CD4-positive, alpha-beta T cell treated with Interleukin-15 for 4 hours (primary cell): ENCODE data around the gene CCDC27.
A peak's percentile ranks its signal among the peaks of the same experiment; 100 is the strongest.
"Not testable (repeated sequence)": the region's sequence is repeated elsewhere in the genome, so short reads cannot be mapped to it uniquely, and the experiment has no call there.

Experiments
- DNase-seq: peaks from one replicate; pipeline ENCODE4 v3.0.0-alpha.2; 2020; ENCODE audit warnings: low spot score

The CCDC27 gene

GRCh38 chr1:3736708-3737107, 15.5 kb upstream of the CCDC27 start:
- no peak for DNase-seq

GRCh38 chr1:3738943-3739342, 13.3 kb upstream of the CCDC27 start:
- no peak for DNase-seq

DNA sequence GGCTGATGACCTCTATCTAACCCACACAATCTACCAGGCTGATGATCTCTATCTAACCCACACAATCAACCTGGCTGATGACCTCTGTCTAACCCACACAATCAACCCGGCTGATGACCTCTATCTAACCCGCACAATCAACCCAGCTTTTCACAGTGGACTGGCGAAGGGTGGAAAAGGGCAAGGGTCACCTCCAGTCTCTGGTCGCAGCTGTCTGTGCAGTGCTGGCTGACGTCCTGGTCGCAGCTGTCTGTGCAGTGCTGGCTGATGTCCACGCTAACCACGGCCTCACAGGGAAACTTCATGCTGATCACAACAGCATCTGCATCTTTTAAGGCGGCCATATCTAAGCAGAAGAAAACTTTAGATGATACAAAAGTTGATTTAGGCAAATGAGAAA, 12.2 kb upstream of the CCDC27 start:
- no peak for DNase-seq

DNA sequence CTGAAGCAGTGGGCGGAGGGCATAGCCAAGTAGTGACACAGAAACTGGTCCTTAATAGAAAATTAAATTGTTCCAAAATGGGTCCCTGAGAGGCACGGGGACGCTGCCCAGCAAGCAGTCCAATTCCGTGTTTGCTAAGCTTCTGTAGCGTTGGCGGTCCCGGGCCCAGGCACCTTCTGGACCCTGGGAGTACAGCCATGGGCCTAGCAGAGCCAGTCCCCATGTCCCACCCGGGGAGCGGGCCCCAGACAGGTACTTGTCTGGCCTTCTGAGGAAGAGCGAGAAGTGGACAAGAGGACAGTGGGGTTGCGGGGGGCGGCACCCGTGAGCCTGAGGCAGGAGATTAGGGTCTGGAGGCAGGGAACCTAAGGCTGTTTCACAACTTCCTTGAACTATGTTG, 11.5 kb upstream of the CCDC27 start:
- DNase-seq: no peak

GRCh38 chr1:3741566-3742438, 10.4 kb upstream of the CCDC27 start:
- no peak for DNase-seq

- no peak for DNase-seq
Observed at GRCh38 chr1:3742439-3743298, 9.6 kb upstream of the CCDC27 start.

DNA sequence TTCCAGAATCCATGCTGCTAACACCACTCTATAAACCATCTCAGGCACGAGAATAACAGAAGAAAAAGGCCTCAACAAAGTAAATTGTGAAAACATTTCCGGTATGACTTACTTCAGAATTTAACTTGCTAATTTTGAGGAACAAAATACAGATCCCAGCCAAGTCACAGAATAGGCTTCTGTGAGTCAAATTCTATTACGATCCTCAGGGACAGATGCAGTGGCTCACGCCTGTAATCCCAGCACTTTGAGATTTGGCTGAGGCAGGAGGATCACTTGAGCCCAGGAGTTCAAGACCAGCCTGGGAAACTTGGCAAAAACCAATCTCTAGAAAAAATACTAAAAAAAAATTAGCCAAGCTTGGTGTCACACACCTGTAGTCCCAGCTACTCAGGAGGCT, 8.8 kb upstream of the CCDC27 start:
- DNase-seq: no peak

GRCh38 chr1:3743826-3744225, 8.4 kb upstream of the CCDC27 start:
- DNase-seq: no peak

DNA sequence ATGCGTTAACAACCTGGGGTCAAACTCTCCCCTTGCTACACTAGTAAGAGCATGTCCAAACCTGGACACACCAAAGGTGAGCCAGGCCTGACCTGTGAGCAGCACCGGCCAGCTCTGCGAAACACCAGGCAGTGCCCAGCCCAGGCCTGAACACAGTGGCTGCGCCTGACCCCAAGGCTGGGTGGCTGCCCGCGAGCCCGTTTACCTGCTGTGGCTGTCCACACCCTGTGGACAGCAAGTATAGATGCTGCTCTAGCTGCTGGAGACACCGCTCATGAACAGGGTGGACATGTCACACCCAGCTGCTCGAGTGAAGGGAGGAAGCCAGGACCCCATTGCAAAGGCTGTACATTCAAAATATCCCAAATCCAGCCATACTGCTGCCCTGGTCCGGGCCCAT, 7.6 kb upstream of the CCDC27 start:
- DNase-seq: no peak

- DNase-seq: no peak
Observed at GRCh38 chr1:3745071-3745470, 7.2 kb upstream of the CCDC27 start.

DNA sequence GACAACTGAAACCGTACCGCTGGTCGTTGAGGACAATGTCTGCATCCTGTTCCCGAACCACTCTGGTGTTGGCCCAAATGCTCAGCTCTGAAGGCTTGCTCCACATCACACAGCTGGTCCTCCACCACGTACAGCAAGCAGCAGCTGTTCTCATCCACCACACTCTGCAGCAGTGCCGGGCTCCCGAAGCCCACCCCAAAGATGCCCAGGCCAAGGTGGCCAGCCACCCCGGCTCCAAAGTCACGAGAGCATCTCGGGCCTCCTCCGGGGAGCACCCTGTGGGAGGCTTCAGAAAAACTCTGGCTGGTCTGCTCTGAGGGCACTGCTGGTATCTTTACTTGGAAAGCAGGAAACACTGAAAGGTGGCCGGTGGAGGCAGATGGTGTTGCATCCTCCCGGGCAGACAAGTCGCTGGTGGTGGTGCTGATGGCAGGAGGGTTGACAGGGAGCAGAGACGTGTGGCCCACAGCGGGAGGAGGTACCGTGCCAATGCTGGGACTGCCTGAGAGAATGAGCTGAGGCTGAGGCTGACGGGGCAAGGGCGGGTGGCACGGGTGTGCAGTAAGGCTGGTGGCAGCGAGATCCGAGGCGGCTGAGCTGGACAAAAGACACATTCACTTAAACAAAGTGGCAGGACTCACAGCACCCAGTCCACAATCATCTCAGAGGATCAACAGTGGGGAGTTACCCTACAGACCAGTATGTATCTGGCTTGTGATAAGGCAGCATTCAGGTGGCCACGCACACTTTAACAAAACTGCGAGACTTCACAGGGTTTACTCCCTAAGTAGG, 6.5 kb upstream of the CCDC27 start:
- no peak for DNase-seq

DNA sequence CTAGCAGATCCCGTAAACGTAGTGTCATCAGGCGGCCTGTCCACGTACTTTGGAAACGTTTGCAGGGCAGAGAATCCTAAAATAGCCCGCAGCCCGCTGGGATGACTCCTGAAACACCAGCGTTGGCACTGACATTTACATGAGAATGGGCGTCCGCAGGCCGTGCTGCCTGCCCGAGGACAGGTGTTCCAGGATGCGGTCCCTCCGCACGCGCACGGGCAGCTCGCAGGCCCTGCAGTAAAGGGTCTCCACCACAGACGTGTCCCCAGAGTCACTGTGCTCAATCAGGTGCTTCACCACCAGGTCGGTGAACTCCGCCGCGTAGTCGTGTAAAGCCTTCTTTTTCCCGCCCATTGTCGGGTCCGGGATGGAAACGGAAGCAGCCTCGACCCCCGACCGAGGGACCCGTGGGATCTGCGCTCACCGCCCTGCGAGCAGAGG, 5.8 kb upstream of the CCDC27 start:
- DNase-seq: no peak

GRCh38 chr1:3746830-3747521, 5.3 kb upstream of the CCDC27 start:
- DNase-seq: peak; percentile 87

DNA sequence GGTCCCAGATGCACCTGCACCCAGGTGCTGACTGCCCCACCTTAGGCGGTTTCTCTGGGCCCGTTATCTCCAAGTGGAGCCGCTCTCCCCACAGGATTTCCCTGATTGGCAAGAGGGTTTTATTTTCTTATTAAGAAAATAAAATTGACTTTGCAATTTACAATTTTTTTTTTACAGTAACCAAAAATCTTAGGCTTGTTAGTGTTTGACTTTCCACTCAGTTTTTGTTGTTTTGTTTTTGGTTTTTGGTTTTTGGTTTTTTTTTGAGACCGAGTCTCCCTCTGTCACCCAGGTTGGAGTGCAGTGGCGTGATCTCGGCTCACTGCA, 4.8 kb upstream of the CCDC27 start:
- DNase-seq: no peak

- DNase-seq: no peak
Observed at GRCh38 chr1:3747903-3748302, 4.3 kb upstream of the CCDC27 start.

DNA sequence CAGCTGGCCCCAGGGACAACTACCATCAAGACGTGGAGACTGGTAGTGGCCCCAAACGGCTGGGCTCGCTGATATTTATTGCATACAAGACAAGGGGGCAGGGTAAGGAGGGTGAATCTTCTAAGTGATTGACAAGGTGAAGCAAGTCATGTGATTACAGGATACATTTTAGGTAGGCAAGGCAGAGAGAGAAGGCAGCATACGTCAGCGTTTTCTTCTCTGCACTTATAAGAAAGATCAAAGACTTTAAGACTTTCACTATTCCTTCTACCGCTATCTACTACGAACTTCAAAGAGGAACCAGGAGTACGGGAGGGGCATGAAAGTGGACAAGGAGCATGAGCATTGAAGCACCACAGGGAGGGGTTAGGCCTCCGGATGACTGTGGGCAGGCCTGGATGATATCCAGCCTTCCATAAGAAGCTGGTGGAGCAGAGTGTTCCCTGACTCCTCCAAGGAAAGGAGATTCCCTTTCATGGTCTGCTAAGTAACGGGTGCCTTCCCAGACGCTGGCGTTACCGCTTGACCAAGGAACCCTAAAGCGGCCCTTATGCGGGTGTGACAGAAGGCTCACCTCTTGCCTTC, 3.8 kb upstream of the CCDC27 start:
- DNase-seq: not testable (repeated sequence)

- DNase-seq: no peak
Observed at GRCh38 chr1:3749512-3749911, 2.7 kb upstream of the CCDC27 start.

DNA sequence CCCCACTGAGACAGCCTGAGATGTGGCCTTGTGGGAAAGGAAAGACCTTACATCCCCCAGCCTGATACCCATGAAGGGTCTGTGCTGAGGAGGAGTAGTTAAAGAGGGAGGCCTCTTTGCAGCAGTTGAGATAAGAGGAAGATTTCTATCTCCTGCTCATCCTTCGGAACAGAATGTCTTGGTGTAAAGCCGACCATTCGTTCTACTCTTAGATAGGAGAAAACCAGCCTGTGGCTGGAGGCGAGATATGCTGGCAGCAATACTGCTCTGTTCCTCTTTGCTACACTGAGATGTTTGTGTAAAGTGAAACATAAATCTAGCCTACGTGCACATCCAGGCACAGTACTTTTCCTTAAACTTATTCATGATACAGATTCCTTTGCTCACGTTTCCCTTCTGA, 1.5 kb upstream of the CCDC27 start:
- no peak for DNase-seq

GRCh38 chr1:3753656-3754454, 1.6 kb downstream of the CCDC27 start:
- no peak for DNase-seq

DNA sequence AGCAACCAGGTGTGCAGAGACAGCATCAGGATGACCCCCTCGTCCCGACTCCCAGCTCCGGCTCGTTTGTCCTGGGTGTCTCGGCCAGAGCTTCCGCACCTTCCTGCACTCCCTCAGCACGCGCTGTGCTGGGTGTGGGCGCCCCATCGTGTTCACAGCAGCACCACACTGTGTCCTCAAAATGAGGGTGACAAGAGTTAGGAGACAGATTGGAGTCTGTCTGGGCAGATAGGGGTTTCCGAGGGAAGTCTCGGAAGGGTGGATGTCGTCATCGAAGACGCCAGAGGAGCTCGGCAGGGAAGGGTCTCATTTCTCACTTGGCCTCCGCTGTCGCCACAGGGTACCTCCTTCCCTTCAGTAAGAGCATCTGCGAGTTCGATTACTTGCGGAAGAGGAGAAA, 4.1 kb downstream of the CCDC27 start:
- DNase-seq: no peak

GRCh38 chr1:3759164-3759563, 6.9 kb downstream of the CCDC27 start:
- no peak for DNase-seq
